ENCODE results near the gene VWA3B. TPM values are rescaled to one million over a fixed set of nuclear protein-coding genes. Genes with fewer than 3 reads are reported as not detected.
"Not testable (repeated sequence)": the region's sequence is repeated elsewhere in the genome, so short reads cannot be mapped to it uniquely, and the experiment has no call there.

Gene VWA3B
- total and polyA plus RNA-seq, 5 donors, result 0.15 to 0.29 (median 0.28) TPM

- ATAC-seq (no peak), DNase-seq (no peak)
- no peak overlapping the region for H3K27ac ChIP-seq (ENCODE audit: low read length)
- H3K27me3 ChIP-seq (ENCODE audit: control insufficient read depth, insufficient read depth), result no peaks in the 10 kb centered on the region
- 54% methylated on average over 8 of the region's 8 CpGs for WGBS
- H3K4me1 ChIP-seq (ENCODE audit: control insufficient read depth, insufficient read depth, low read length), result no peaks in the 10 kb centered on the region
- H3K9me3 ChIP-seq (ENCODE audit: control insufficient read depth, low read length), result no peaks in the 10 kb centered on the region
- intact Hi-C loops (cut with DNase I), result no loop called here
- no peak overlapping the region for H3K4me3 ChIP-seq (ENCODE audit: low read length)
Observed at GRCh38 chr2:98313492-98314250, 226.7 kb downstream of the VWA3B start.

GRCh38 chr2:98314251-98314650, 227.3 kb downstream of the VWA3B start:
- no peaks in the 10 kb centered on the region for H3K9me3 ChIP-seq (ENCODE audit: control insufficient read depth, low read length)
- no peak overlapping the region for H3K4me3 ChIP-seq (ENCODE audit: low read length)
- intact Hi-C loops (cut with DNase I), result no loop called here
- no peaks in the 10 kb centered on the region for H3K27me3 ChIP-seq (ENCODE audit: control insufficient read depth, insufficient read depth)
- DNase-seq (no peak), ATAC-seq (peak in 1 of 2 donors; percentile 56)
- WGBS, result 65% methylated on average over 4 of the region's 4 CpGs
- no peaks in the 10 kb centered on the region for H3K4me1 ChIP-seq (ENCODE audit: control insufficient read depth, insufficient read depth, low read length)
- H3K27ac ChIP-seq (ENCODE audit: low read length), result no peak overlapping the region

GRCh38 chr2:98315957-98316356, 229.0 kb downstream of the VWA3B start:
- no peak overlapping the region for H3K27ac ChIP-seq (ENCODE audit: low read length)
- DNase-seq (no peak), ATAC-seq (no peak)
- no peaks in the 10 kb centered on the region for H3K27me3 ChIP-seq (ENCODE audit: control insufficient read depth, insufficient read depth)
- no peak overlapping the region for H3K4me3 ChIP-seq (ENCODE audit: low read length)
- H3K4me1 ChIP-seq (ENCODE audit: control insufficient read depth, insufficient read depth, low read length), result no peaks in the 10 kb centered on the region
- intact Hi-C loops (cut with DNase I), result no loop called here
- 86% methylated on average over 2 of the region's 2 CpGs for whole genome bisulfite sequencing
- H3K9me3 ChIP-seq (ENCODE audit: control insufficient read depth, low read length), result peaks cover 4% of the 10 kb centered on the region

DNA sequence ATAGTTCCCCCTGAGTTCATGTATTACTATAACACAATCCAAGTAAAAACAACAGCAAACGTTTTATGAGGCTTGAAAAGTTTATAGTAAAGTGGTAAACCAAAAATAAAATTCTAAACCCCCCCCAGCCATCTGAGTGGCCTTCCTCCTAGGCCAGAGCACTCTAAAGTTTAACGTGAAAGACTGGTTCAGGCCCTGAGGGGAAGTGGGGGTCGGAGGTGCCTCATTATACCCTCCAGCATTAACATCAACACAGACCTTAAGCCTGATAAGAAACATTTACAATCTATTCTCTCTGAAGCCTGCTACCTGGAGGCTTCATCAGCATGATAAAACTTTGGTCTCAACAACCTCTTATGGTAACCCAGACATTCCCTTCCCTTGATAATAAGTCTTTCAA, 230.2 kb downstream of the VWA3B start:
- WGBS, result 33% methylated on average over 3 of the region's 3 CpGs
- intact Hi-C loops (cut with DNase I), result no loop called here
- Histone ChIP-seq H3K4me1 (ENCODE audit: control insufficient read depth, insufficient read depth, low read length) (no peaks in the 10 kb centered on the region), H3K27me3 (ENCODE audit: control insufficient read depth, insufficient read depth) (no peaks in the 10 kb centered on the region), H3K4me3 (ENCODE audit: low read length) (no peak overlapping the region), H3K9me3 (ENCODE audit: control insufficient read depth, low read length) (peaks cover 4% of the 10 kb centered on the region), H3K27ac (ENCODE audit: low read length) (no peak overlapping the region)
- DNase-seq (no peak), ATAC-seq (no peak)

- DNase-seq; H3K27me3 ChIP-seq (ENCODE audit: control insufficient read depth, insufficient read depth); H3K9me3 ChIP-seq (ENCODE audit: control insufficient read depth, low read length); H3K4me1 ChIP-seq (ENCODE audit: control insufficient read depth, insufficient read depth, low read length); ATAC-seq; H3K4me3 ChIP-seq (ENCODE audit: low read length); H3K27ac ChIP-seq (ENCODE audit: low read length); intact Hi-C loops (cut with DNase I): not testable (repeated sequence)
- 92% methylated on average over 3 of the region's 3 CpGs for WGBS
Observed at GRCh38 chr2:98320171-98320570, 233.2 kb downstream of the VWA3B start.

GRCh38 chr2:98324181-98324580, 237.2 kb downstream of the VWA3B start:
- Histone ChIP-seq H3K4me3 (ENCODE audit: low read length) (no peak overlapping the region), H3K9me3 (ENCODE audit: control insufficient read depth, low read length) (peaks cover 4% of the 10 kb centered on the region), H3K27me3 (ENCODE audit: control insufficient read depth, insufficient read depth) (no peaks in the 10 kb centered on the region), H3K4me1 (ENCODE audit: control insufficient read depth, insufficient read depth, low read length) (no peaks in the 10 kb centered on the region), H3K27ac (ENCODE audit: low read length) (no peak overlapping the region)
- intact Hi-C loops (cut with DNase I), result no loop called here
- ATAC-seq, result no peak
- no peak for DNase-seq
- 76% methylated on average over 2 of the region's 2 CpGs for WGBS

DNA sequence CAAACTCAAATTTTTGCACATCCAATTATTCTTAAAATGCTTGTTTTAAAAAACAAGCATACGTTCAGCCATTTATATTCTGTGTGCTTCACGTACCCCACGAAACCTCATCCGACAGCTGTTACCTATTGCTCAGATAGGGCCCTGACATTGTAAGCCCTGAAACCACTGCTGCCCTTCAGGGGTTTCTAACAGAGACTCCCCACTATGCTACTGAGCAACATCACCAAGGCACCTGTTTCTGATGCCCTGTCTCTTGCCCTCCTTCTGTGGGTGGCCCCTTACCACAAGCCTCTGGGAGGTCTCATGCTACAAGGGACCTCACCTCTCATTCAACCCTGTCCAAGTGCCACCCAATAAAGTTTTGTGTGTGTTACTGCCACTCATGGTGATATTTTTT, 240.8 kb downstream of the VWA3B start:
- intact Hi-C loops (cut with DNase I), result no loop called here
- ATAC-seq (no peak), DNase-seq (no peak)
- no peak overlapping the region for H3K27ac ChIP-seq (ENCODE audit: low read length)
- 96% methylated on average over 4 of the region's 4 CpGs for WGBS
- no peaks in the 10 kb centered on the region for H3K9me3 ChIP-seq (ENCODE audit: control insufficient read depth, low read length)
- no peak overlapping the region for H3K4me3 ChIP-seq (ENCODE audit: low read length)
- H3K4me1 ChIP-seq (ENCODE audit: control insufficient read depth, insufficient read depth, low read length), result no peaks in the 10 kb centered on the region
- no peaks in the 10 kb centered on the region for H3K27me3 ChIP-seq (ENCODE audit: control insufficient read depth, insufficient read depth)

GRCh38 chr2:98329549-98329948, 242.6 kb downstream of the VWA3B start:
- intact Hi-C loops (cut with DNase I), result no loop called here
- DNase-seq (no peak), ATAC-seq (no peak)
- Histone ChIP-seq H3K4me3 (ENCODE audit: low read length) (no peak overlapping the region), H3K27ac (ENCODE audit: low read length) (no peak overlapping the region), H3K4me1 (ENCODE audit: control insufficient read depth, insufficient read depth, low read length) (no peaks in the 10 kb centered on the region), H3K9me3 (ENCODE audit: control insufficient read depth, low read length) (no peaks in the 10 kb centered on the region), H3K27me3 (ENCODE audit: control insufficient read depth, insufficient read depth) (no peaks in the 10 kb centered on the region)
- 76% methylated on average over 4 of the region's 4 CpGs for WGBS

DNA sequence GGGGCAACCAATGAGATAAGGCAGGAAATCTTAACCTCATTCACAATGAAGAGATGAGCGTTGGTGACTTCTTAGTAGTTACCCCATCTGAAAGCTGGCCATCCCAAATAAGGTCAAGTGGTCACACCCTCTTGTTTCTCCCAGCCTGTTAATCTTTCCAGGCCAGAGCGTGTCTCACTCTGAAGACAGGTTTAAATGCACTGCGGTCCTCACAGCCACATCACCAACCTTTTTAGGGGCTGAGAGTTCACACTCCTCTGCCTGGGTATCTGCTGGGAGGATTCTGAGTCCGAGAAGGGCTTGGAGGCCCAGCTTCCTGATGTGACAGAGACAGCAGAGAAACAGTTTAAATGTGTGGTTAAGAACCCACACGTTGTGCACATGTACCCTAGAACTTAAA, 246.0 kb downstream of the VWA3B start:
- Histone ChIP-seq H3K4me1 (ENCODE audit: control insufficient read depth, insufficient read depth, low read length) (no peaks in the 10 kb centered on the region), H3K27ac (ENCODE audit: low read length) (no peak overlapping the region), H3K9me3 (ENCODE audit: control insufficient read depth, low read length) (no peaks in the 10 kb centered on the region), H3K27me3 (ENCODE audit: control insufficient read depth, insufficient read depth) (no peaks in the 10 kb centered on the region), H3K4me3 (ENCODE audit: low read length) (no peak overlapping the region)
- DNase-seq, result no peak
- ATAC-seq, result no peak
- 84% methylated on average over 5 of the region's 5 CpGs for WGBS
- intact Hi-C loops (cut with DNase I), result no loop called here

DNA sequence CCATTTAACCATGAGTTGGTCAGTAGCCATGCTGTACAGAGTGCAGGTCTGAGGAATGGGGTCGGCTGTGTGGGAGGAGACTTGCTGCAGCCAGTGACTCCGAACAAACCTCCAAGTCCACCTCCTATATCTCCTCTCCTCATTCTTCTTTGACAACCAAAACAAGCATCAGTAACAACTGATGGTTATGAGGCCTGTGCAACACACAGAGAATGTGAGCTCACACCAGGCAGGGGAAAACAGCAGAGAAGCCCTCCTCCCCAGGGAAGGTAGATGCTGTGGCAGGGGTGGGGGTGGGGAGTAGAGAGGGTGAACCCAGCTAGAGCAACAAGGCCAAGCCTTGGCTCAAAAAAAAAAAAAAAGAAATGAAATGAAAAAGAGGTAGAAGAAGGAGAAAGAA, 247.0 kb downstream of the VWA3B start:
- H3K4me1 ChIP-seq (ENCODE audit: control insufficient read depth, insufficient read depth, low read length), result no peaks in the 10 kb centered on the region
- ATAC-seq, result no peak
- H3K9me3 ChIP-seq (ENCODE audit: control insufficient read depth, low read length), result no peaks in the 10 kb centered on the region
- H3K4me3 ChIP-seq (ENCODE audit: low read length), result no peak overlapping the region
- intact Hi-C loops (cut with DNase I), result no loop called here
- DNase-seq, result no peak
- H3K27ac ChIP-seq (ENCODE audit: low read length), result no peak overlapping the region
- H3K27me3 ChIP-seq (ENCODE audit: control insufficient read depth, insufficient read depth), result no peaks in the 10 kb centered on the region
- 58% methylated on average over 2 of the region's 2 CpGs for WGBS

DNA sequence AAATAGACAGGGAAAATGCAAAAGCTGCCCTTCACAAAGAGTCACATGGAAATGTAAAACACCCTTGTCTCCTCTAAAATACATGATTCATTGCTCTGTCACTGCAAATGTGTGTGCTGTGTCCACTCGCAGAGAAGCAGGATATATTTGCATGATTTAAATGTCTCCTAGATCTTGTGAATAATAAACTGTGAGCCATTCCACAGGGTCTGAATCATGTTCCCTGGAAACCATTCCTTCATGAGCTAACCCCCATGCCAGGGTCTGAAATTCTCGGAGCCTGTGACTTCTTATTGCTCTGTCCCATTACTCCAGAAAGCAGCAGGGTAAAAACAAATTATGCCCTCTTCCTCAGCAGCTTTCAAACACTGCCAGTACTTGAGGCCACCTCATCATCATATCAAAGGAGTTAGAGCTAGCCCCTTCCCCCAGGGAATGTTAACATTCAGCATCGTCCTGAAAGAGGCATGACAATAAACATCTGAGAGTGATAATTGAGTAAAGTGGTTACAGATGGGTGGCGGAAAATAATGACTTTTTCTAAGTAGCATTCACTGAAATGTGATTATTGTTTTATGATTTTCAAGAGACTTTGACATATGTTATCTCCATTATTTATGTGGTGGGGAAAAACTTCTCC, 247.6 kb downstream of the VWA3B start:
- intact Hi-C loops (cut with DNase I), result no loop called here
- H3K27me3 ChIP-seq (ENCODE audit: control insufficient read depth, insufficient read depth), result no peaks in the 10 kb centered on the region
- no peaks in the 10 kb centered on the region for H3K9me3 ChIP-seq (ENCODE audit: control insufficient read depth, low read length)
- H3K4me1 ChIP-seq (ENCODE audit: control insufficient read depth, insufficient read depth, low read length), result no peaks in the 10 kb centered on the region
- ATAC-seq (no peak), DNase-seq (no peak)
- no peak overlapping the region for H3K27ac ChIP-seq (ENCODE audit: low read length)
- WGBS, result 30% methylated on average over 4 of the region's 4 CpGs
- no peak overlapping the region for H3K4me3 ChIP-seq (ENCODE audit: low read length)
